ENCODE data around the gene KRTAP4-1. TPM values are rescaled to one million over a fixed set of nuclear protein-coding genes. Genes with fewer than 3 reads are reported as not detected.
A peak's percentile ranks its signal among the peaks of the same experiment; 100 is the strongest.

Gene KRTAP4-1
- polyA plus RNA-seq, 1 of the 3 experiments (the other 2 are of a cell fraction), result not detected

DNA sequence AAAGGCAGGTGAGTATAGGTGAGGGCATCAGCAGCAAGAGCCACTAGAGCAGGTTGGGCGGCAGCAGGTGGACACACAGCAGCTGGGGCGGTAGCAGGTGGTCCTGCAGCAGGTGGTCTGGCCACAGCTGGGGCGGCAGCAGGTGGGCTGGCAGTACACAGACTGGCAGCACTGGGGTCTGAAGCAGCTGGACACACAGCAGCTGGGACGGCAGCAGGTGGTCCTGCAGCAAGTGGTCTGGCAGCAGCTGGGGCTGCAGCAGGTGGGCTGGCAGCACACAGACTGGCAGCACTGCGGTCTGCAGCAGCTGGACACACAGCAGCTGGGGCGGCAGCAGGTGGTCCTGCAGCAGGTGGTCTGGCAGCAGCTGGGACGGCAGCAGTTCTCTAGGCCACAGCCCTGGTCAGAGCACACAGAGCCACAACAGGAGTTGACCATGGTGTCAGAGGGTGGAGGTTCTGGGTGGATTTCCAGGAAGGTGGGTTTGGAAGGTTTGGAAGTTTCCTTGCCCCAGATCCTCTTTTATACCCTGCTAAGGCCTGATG lies 6.9 kb downstream of the KRTAP4-1 start, which contains the start of gene KRTAP4-2:
Gene KRTAP4-2 (minus strand): TSS at position 495 of the 545 bp plus-strand sequence. CDS start 57 bp downstream, at position 438.
- no peaks in the 10 kb centered on the region for H3K4me1 ChIP-seq (ENCODE audit: control insufficient read depth in 1 of 2, insufficient read depth in 2 of 2, low read depth in 1 of 2, low read length in 1 of 2)
- TF ChIP-seq FOSL2 (IDR thresholded peaks at IDR 0.05; ENCODE audit: borderline replicate concordance, low read depth) (no peak), REST (IDR thresholded peaks at IDR 0.05; ENCODE audit: low read depth, low read length) (no peak), EZH2phosphoT487 (IDR thresholded peaks at IDR 0.05; ENCODE audit: borderline replicate concordance, low read depth) (no peak), JUND (IDR thresholded peaks at IDR 0.05) (no peak), TCF12 (IDR thresholded peaks at IDR 0.05) (no peak), TAF1 (IDR thresholded peaks at IDR 0.05; ENCODE audit: borderline replicate concordance, low read depth, low read length) (no peak)
- no peak within 1 kb of the TSS for H3K9ac ChIP-seq
- no peak within 1 kb of the TSS for H3K27ac ChIP-seq (ENCODE audit: low read depth in 2 of 2, low read length in 1 of 2)
- H2AFZ ChIP-seq (ENCODE audit: low read depth), result no peak within 1 kb of the TSS
- H3K36me3 ChIP-seq (replicated peaks in 1 of 2; ENCODE audit: control insufficient read depth in 1 of 2, insufficient read depth in 2 of 2, low read length in 1 of 2), result no peaks in the 10 kb centered on the region
- no peaks in the 10 kb centered on the region for H3F3A ChIP-seq (replicated peaks; ENCODE audit: insufficient read depth)
- H3K4me3 ChIP-seq (ENCODE audit: low read depth in 2 of 2, low read length in 1 of 2), result no peak within 1 kb of the TSS
- no peaks in the 10 kb centered on the region for H4K20me1 ChIP-seq (ENCODE audit: insufficient read depth)
- ChIA-PET POLR2A (no interaction called here), CTCF (no interaction called here)
- H3K9me2 ChIP-seq, result no peaks in the 10 kb centered on the region
- H3K27me3 ChIP-seq (ENCODE audit: insufficient read depth), result peaks cover 34% of the 10 kb centered on the region
- H3K9me3 ChIP-seq, result no peaks in the 10 kb centered on the region
- no peak for DNase-seq
- no peaks in the 10 kb centered on the region for H3K79me2 ChIP-seq (ENCODE audit: insufficient read depth)
- H3K4me2 ChIP-seq, result no peak within 1 kb of the TSS
- WGBS (ENCODE audit: low lambda C conversion rate), result 15% methylated on average over 2 of the region's 7 CpGs

GRCh38 chr17:41176744-41177387 lies 7.8 kb downstream of the KRTAP4-1 start:
- no peaks in the 10 kb centered on the region for H3F3A ChIP-seq (replicated peaks; ENCODE audit: insufficient read depth)
- no peaks in the 10 kb centered on the region for H3K9me2 ChIP-seq
- no peaks in the 10 kb centered on the region for H3K79me2 ChIP-seq (ENCODE audit: insufficient read depth)
- H3K27ac ChIP-seq (ENCODE audit: low read depth in 2 of 2, low read length in 1 of 2), result no peak overlapping the region
- WGBS (ENCODE audit: low lambda C conversion rate), result 8% methylated on average over 3 of the region's 3 CpGs
- no peak overlapping the region for H3K9ac ChIP-seq
- H3K4me2 ChIP-seq, result no peak overlapping the region
- H3K36me3 ChIP-seq (replicated peaks in 1 of 2; ENCODE audit: control insufficient read depth in 1 of 2, insufficient read depth in 2 of 2, low read length in 1 of 2), result no peaks in the 10 kb centered on the region
- no peaks in the 10 kb centered on the region for H3K4me1 ChIP-seq (ENCODE audit: control insufficient read depth in 1 of 2, insufficient read depth in 2 of 2, low read depth in 1 of 2, low read length in 1 of 2)
- no peaks in the 10 kb centered on the region for H3K9me3 ChIP-seq
- ChIA-PET POLR2A (no interaction called here), CTCF (interaction anchor here (1.2 kb wide), 1 partner anchor 51 kb away, joined by 5 read pairs; no protein-coding TSS in a partner anchor)
- no peak overlapping the region for H2AFZ ChIP-seq (ENCODE audit: low read depth)
- H3K27me3 ChIP-seq (ENCODE audit: insufficient read depth), result peaks cover 40% of the 10 kb centered on the region
- TF ChIP-seq IRF3 (IDR thresholded peaks at IDR 0.05; ENCODE audit: low read depth, low read length) (no peak), RFX5 (IDR thresholded peaks at IDR 0.05; ENCODE audit: low read length) (no peak), RAD21 (IDR thresholded peaks at IDR 0.05; ENCODE audit: low read length) (no peak), POLR2AphosphoS5 (IDR thresholded peaks at IDR 0.05; ENCODE audit: low read depth, low read length) (no peak), TCF12 (IDR thresholded peaks at IDR 0.05) (no peak), GATA2 (CRISPR knock-in tag; IDR thresholded peaks at IDR 0.05) (no peak), EZH2phosphoT487 (IDR thresholded peaks at IDR 0.05; ENCODE audit: borderline replicate concordance, low read depth) (0 out of 2 replicates have a peak, but pooled peaks have one; percentile 2)
- no peak overlapping the region for H3K4me3 ChIP-seq (ENCODE audit: low read depth in 2 of 2, low read length in 1 of 2)
- DNase-seq, result no peak
- no peaks in the 10 kb centered on the region for H4K20me1 ChIP-seq (ENCODE audit: insufficient read depth)

Data from SK-N-SH (cell line).